ENCODE results near the gene EXD3. TPM values are rescaled to one million over a fixed set of nuclear protein-coding genes. Genes with fewer than 3 reads are reported as not detected.

EXD3 gene
- total and polyA plus RNA-seq, 2 of the 13 experiments (the other 11 are each of a cell fraction or from before 2014, with no cell fraction given): 2.7 to 4.8 TPM

GRCh38 chr9:137454597-137455358, 31.8 kb upstream of the EXD3 start (continued):
- TF ChIP-seq ZNF703 (CRISPR knock-in tag; IDR thresholded peaks at IDR 0.05; ENCODE audit: borderline replicate concordance) (peak; percentile 82; the same call in 1 of the 2 replicates), KMT2A (CRISPR knock-in tag; IDR thresholded peaks at IDR 0.05) (peak; percentile 69), ZFY (CRISPR knock-in tag; IDR thresholded peaks at IDR 0.05) (peak; percentile 81), KIAA2018 (CRISPR knock-in tag; IDR thresholded peaks at IDR 0.05; ENCODE audit: borderline replicate concordance) (no peak; the same call in 1 of the 2 replicates), SMAD3 (CRISPR knock-in tag; IDR thresholded peaks at IDR 0.05) (peak; percentile 79; the same call in 1 of the 2 replicates), FLYWCH1 (CRISPR knock-in tag; IDR thresholded peaks at IDR 0.05) (0 out of 2 replicates have a peak, but pooled peaks have one; percentile 80), NBN (conservative IDR thresholded peaks at IDR 0.05) (no peak), RERE (CRISPR knock-in tag; IDR thresholded peaks at IDR 0.05; ENCODE audit: low read depth) (0 out of 2 replicates have a peak, but pooled peaks have one; percentile 38), ZNF451 (CRISPR knock-in tag; IDR thresholded peaks at IDR 0.05) (peak; percentile 97), PAWR (CRISPR knock-in tag; IDR thresholded peaks at IDR 0.05; ENCODE audit: borderline replicate concordance) (no peak), ZNF839 (CRISPR knock-in tag; IDR thresholded peaks at IDR 0.05; ENCODE audit: borderline replicate concordance) (peak; percentile 79; the same call in 1 of the 2 replicates), STAT5B (CRISPR knock-in tag; IDR thresholded peaks at IDR 0.05) (no peak), ZBTB3 (CRISPR knock-in tag; IDR thresholded peaks at IDR 0.05; ENCODE audit: borderline replicate concordance, low read depth) (no peak), TFDP1 (CRISPR knock-in tag; IDR thresholded peaks at IDR 0.05; ENCODE audit: borderline replicate concordance) (peak; percentile 87; the same call in 1 of the 2 replicates)
